Trophoblast cell (in vitro differentiated cells and primary cell): ENCODE data around the gene RAB3GAP2.

Experiments
- DNase-seq, 2 donors: peaks; one replicate each; pipeline ENCODE4 v3.0.0-alpha.2; 2016
- H2AFZ ChIP-seq: 2 replicates; pipeline ENCODE4 v1.6.1; 2013; ENCODE audit warnings: low read length, moderate library complexity, mild to moderate bottlenecking; ENCODE audit not compliant: insufficient read depth, poor library complexity
- H2AK5ac ChIP-seq: 2 replicates; pipeline ENCODE4 v1.6.1; 2013; ENCODE audit warnings: mild to moderate bottlenecking, low read length
- H2BK120ac ChIP-seq: 2 replicates; pipeline ENCODE4 v1.6.1; 2013; ENCODE audit warnings: low read length, mild to moderate bottlenecking, moderate library complexity; ENCODE audit not compliant: insufficient read depth, poor library complexity
- H2BK12ac ChIP-seq: 2 replicates; pipeline ENCODE4 v1.6.1; 2013; ENCODE audit warnings: mild to moderate bottlenecking, low read length, moderate library complexity
- H2BK5ac ChIP-seq: 2 replicates; pipeline ENCODE4 v1.6.1; 2013; ENCODE audit warnings: low read length, low read depth, moderate library complexity, mild to moderate bottlenecking; ENCODE audit not compliant: poor library complexity
- H3K14ac ChIP-seq: 2 replicates; pipeline ENCODE4 v1.6.1; 2013; ENCODE audit warnings: mild to moderate bottlenecking, low read length
- H3K18ac ChIP-seq: 2 replicates; pipeline ENCODE4 v1.6.1; 2013; ENCODE audit warnings: mild to moderate bottlenecking, low read length
- H3K23ac ChIP-seq: 2 replicates; pipeline ENCODE4 v1.6.1; 2013; ENCODE audit warnings: low read length
- H3K27ac ChIP-seq: 2 replicates; pipeline ENCODE4 v1.5.1; 2013; ENCODE audit warnings: low read depth, mild to moderate bottlenecking, inconsistent platforms, low read length, moderate library complexity
- H3K27me3 ChIP-seq: 2 replicates; pipeline ENCODE4 v1.6.1; 2013; ENCODE audit warnings: inconsistent platforms, mild to moderate bottlenecking, low read length, moderate library complexity; ENCODE audit not compliant: insufficient read depth
- H3K36me3 ChIP-seq, 2 experiments: 1 replicate in 1 of 2; 2 replicates in 1 of 2; pipeline ENCODE4 v1.6.1; 2013; ENCODE audit warnings: low read length in 2 of 2, mild to moderate bottlenecking in 2 of 2, moderate library complexity in 1 of 2; ENCODE audit not compliant: insufficient read depth in 2 of 2, control insufficient read depth in 1 of 2
- H3K4ac ChIP-seq: 2 replicates; pipeline ENCODE4 v1.6.1; 2013; ENCODE audit warnings: low read depth, mild to moderate bottlenecking, low read length, moderate library complexity
- H3K4me1 ChIP-seq, 2 experiments: 1 replicate in 1 of 2; 2 replicates in 1 of 2; pipeline ENCODE4 v1.6.1; 2013; ENCODE audit warnings: low read length in 2 of 2, mild to moderate bottlenecking in 2 of 2, moderate library complexity in 1 of 2; ENCODE audit not compliant: insufficient read depth in 2 of 2, control insufficient read depth in 1 of 2
- H3K4me2 ChIP-seq: 2 replicates; pipeline ENCODE4 v1.6.1; 2013; ENCODE audit warnings: inconsistent platforms, mild to moderate bottlenecking, low read length, moderate library complexity
- H3K4me3 ChIP-seq: 2 replicates; pipeline ENCODE4 v1.5.1; 2013; ENCODE audit warnings: mild to moderate bottlenecking, low read depth, low read length, inconsistent platforms
- H3K79me1 ChIP-seq: one replicate; pipeline ENCODE4 v1.6.1; 2013; ENCODE audit warnings: low read length
- H3K79me2 ChIP-seq: 2 replicates; pipeline ENCODE4 v1.6.1; 2013; ENCODE audit warnings: low read length, mild to moderate bottlenecking; ENCODE audit not compliant: control insufficient read depth, insufficient read depth, poor library complexity
- H3K9ac ChIP-seq: 2 replicates; pipeline ENCODE4 v1.6.1; 2013; ENCODE audit warnings: mild to moderate bottlenecking, low read length
- H3K9me3 ChIP-seq: 2 replicates; pipeline ENCODE4 v1.6.1; 2013; ENCODE audit warnings: low read depth, mild to moderate bottlenecking, control low read depth, inconsistent platforms, low read length; ENCODE audit not compliant: insufficient read depth
- H4K12ac ChIP-seq: 2 replicates; pipeline ENCODE4 v1.6.1; 2013; ENCODE audit warnings: low read depth, mild to moderate bottlenecking, low read length, moderate library complexity
- H4K8ac ChIP-seq: 2 replicates; pipeline ENCODE4 v1.6.1; 2013; ENCODE audit warnings: low read depth, mild to moderate bottlenecking, low read length, moderate library complexity
- H4K91ac ChIP-seq: one replicate; pipeline ENCODE4 v1.6.1; 2013; ENCODE audit warnings: low read depth, mild to moderate bottlenecking, low read length, moderate library complexity
- WGBS: extraction: QIAGEN DNeasy Blood & Tissue Kit; methylation state at CpG from one replicate; pipeline ENCODE4 v1.1.7; 2013; ENCODE audit warnings: missing lambda C conversion rate; ENCODE audit not compliant: insufficient read length, insufficient coverage; ENCODE audit errors: extremely low coverage; 5-methylcytosine and 5-hydroxymethylcytosine counted together

Gene RAB3GAP2

DNA sequence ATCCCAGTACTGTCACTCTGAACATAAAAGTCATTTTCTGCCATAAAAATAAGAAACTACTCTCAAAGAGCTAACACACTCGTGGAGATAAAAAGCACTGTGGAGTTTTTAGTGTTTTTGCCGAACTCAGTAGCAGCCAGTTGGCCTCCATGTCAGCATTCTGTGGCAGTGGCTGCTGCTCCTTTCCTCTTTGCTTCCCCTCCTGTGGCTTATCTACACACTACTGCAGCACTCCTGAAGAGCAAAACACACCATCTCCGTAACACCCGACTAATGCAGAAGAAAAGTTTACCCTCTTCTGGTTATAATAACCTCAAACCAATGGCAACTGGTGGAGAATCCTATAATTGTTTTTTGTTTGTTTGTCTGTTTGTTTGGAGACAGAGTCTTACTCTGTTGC is 44.9 kb downstream of the RAB3GAP2 start:
- no peak overlapping the region for H3K4ac ChIP-seq
- H3K14ac ChIP-seq = no peak overlapping the region
- no peaks in the 10 kb centered on the region for H3K27me3 ChIP-seq
- H4K91ac ChIP-seq = no peak overlapping the region
- no peak overlapping the region for H4K8ac ChIP-seq
- no peak overlapping the region for H2AK5ac ChIP-seq
- no peaks in the 10 kb centered on the region for H3K79me1 ChIP-seq
- no peak overlapping the region for H3K18ac ChIP-seq
- H3K9ac ChIP-seq = no peak overlapping the region
- no peaks in the 10 kb centered on the region for H3K4me1 ChIP-seq
- no peak overlapping the region for H3K27ac ChIP-seq
- H4K12ac ChIP-seq = no peak overlapping the region
- H3K36me3 ChIP-seq = peaks cover 3 to 10% of the 10 kb centered on the region in 2 experiments
- H3K4me2 ChIP-seq = no peak overlapping the region
- H2BK12ac ChIP-seq = no peak overlapping the region
- H2AFZ ChIP-seq = no peak overlapping the region
- no peak for DNase-seq
- no peaks in the 10 kb centered on the region for H3K9me3 ChIP-seq
- no peak overlapping the region for H3K4me3 ChIP-seq
- no peak overlapping the region for H3K23ac ChIP-seq
- H3K79me2 ChIP-seq = no peaks in the 10 kb centered on the region
- no peak overlapping the region for H2BK120ac ChIP-seq
- no peak overlapping the region for H2BK5ac ChIP-seq
- no CpG with 5 or more reads among the region's 4 CpGs for WGBS

DNA sequence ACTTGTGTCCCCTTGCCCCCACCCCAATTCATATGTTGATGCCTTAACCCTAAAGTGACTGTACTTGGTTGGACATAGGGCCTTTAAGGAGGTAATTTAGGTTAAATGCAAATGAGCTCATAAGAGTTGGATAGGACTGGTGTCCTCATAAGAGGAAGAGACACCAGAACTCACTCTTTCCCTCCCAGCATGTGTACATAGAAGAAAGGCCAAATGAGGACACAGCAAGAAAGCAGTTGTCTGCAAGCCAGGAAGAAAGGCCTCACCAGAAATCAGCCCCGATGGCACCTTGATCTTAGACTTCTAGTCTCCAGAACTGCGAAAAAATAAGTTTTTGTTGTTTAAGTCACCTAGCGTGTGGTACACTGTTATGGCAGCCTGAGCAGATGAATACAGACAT is 45.5 kb downstream of the RAB3GAP2 start:
- Histone ChIP-seq H3K9me3 (no peaks in the 10 kb centered on the region), H3K18ac (no peak overlapping the region), H3K4me2 (no peak overlapping the region), H3K9ac (peak overlapping the region; percentile 27), H3K4me3 (no peak overlapping the region), H4K8ac (no peak overlapping the region), H2AFZ (no peak overlapping the region), H4K91ac (no peak overlapping the region), H3K23ac (no peak overlapping the region), H3K79me2 (no peaks in the 10 kb centered on the region), H3K4me1 (no peaks in the 10 kb centered on the region), H3K36me3 (peaks cover 3 to 8% of the 10 kb centered on the region in 2 experiments), H4K12ac (no peak overlapping the region), H2BK5ac (no peak overlapping the region), H3K4ac (no peak overlapping the region), H3K27me3 (no peaks in the 10 kb centered on the region), H3K79me1 (no peaks in the 10 kb centered on the region), H3K27ac (no peak overlapping the region), H2BK120ac (no peak overlapping the region), H2BK12ac (no peak overlapping the region), H3K14ac (no peak overlapping the region), H2AK5ac (no peak overlapping the region)
- WGBS = no CpG with 5 or more reads among the region's 3 CpGs
- no peak for DNase-seq

DNA sequence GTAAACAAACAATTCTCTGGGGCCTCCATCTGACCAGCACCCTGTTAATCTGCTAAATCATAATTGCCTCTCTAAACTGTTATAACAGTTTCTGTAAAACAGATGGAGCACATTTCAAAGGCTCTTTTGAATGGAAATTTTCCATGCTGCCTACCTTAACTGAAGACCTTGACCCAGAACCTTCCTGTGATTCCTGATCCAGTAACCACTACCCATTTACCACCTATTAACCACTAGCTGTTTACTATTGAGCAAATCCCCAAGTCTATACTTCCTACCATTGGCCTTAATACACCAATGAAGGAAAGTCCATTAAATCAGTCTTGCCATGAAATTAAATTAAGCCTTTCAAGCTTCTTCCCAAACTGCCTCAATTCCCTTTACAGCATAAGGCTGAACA is 46.3 kb downstream of the RAB3GAP2 start:
- Histone ChIP-seq H2AFZ (no peak overlapping the region), H3K27me3 (no peaks in the 10 kb centered on the region), H3K18ac (no peak overlapping the region), H2BK5ac (no peak overlapping the region), H3K9ac (no peak overlapping the region), H3K14ac (no peak overlapping the region), H3K79me1 (no peaks in the 10 kb centered on the region), H4K8ac (no peak overlapping the region), H3K23ac (no peak overlapping the region), H4K12ac (no peak overlapping the region), H3K4me2 (no peak overlapping the region), H2AK5ac (no peak overlapping the region), H3K4me1 (no peaks in the 10 kb centered on the region), H3K4ac (no peak overlapping the region), H4K91ac (no peak overlapping the region), H2BK12ac (no peak overlapping the region), H3K9me3 (no peaks in the 10 kb centered on the region), H2BK120ac (no peak overlapping the region), H3K36me3 (peaks cover 3 to 6% of the 10 kb centered on the region in 2 experiments), H3K79me2 (no peaks in the 10 kb centered on the region), H3K4me3 (no peak overlapping the region), H3K27ac (no peak overlapping the region)
- DNase-seq = no peak

DNA sequence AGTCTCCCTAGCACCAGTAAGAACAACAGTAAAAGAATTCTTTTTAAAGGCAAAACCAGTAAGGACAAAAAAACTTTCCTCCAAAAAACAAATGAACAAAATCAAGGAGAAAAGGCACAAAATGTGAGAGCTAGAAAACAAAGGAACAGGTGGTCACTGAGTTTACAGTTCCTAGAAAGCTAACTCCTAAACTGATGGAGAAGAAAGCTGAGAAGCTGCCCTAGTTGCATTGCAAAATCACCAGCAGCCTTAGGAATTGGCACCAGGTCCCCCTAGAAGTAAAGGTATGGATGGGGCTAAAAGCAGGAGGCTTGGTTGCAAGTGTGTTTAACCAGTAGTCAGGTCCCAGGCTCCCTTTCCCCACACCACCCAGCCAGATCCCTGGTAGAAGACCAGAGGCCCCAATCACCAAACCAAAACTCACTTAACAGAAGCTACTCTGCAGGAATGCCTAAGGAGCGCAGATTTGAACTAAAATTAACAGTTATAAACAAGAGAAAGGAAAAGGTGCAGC is 47.6 kb downstream of the RAB3GAP2 start:
- no peak overlapping the region for H4K12ac ChIP-seq

More for the DNA sequence above, 47.6 kb downstream of the RAB3GAP2 start:
- WGBS = no CpG with 5 or more reads among the region's 1 CpG
- Histone ChIP-seq H3K27me3 (no peaks in the 10 kb centered on the region), H3K4me3 (no peak overlapping the region), H3K18ac (no peak overlapping the region), H3K14ac (no peak overlapping the region), H3K4ac (no peak overlapping the region), H3K4me1 (no peaks in the 10 kb centered on the region), H2AFZ (no peak overlapping the region), H2AK5ac (no peak overlapping the region), H2BK5ac (no peak overlapping the region), H3K4me2 (no peak overlapping the region), H3K9ac (no peak overlapping the region), H4K91ac (no peak overlapping the region), H3K23ac (no peak overlapping the region), H3K36me3 (peaks cover 3 to 8% of the 10 kb centered on the region in 2 experiments), H3K27ac (no peak overlapping the region), H2BK120ac (no peak overlapping the region), H4K8ac (no peak overlapping the region), H3K9me3 (no peaks in the 10 kb centered on the region), H3K79me2 (no peaks in the 10 kb centered on the region), H3K79me1 (no peaks in the 10 kb centered on the region), H2BK12ac (no peak overlapping the region)
- DNase-seq = no peak
